Activated naive CD8-positive, alpha-beta T cell treated with anti-CD3 and anti-CD28 coated beads, Interleukin-2, amount 10 ng/mL, durations not matched to agents 7 days and 5 days (primary cell): Measurements from ENCODE around the gene SMIM10. TPM values are rescaled to one million over a fixed set of nuclear protein-coding genes. Genes with fewer than 3 reads are reported as not detected.
"Not testable (repeated sequence)": the region's sequence is repeated elsewhere in the genome, so short reads cannot be mapped to it uniquely, and the experiment has no call there.

Experiments
- ATAC-seq: fragments of 150-1000 bp; cut with Tn5 transposase; one replicate; pipeline ENCODE4 v1.10.0; 2021; ENCODE audit warnings: low read depth, moderate library complexity
- POLR2A ChIA-PET: fragments of 350-600 bp; sonication (Branson Sonifier 250); formaldehyde crosslinking; loops from one replicate; lab custom pipeline; 2021; ENCODE audit warnings: antibody characterized with exemption; lab: Charles Lee
- DNase-seq: peaks from one replicate; pipeline ENCODE4 v3.0.0; 2021
- H3K27ac Mint-ChIP-seq: one replicate; pipeline ENCODE4 v1.8.0; 2022; ENCODE audit warnings: mild to moderate bottlenecking, mixed read lengths
- H3K27me3 Mint-ChIP-seq: one replicate; pipeline ENCODE4 v1.8.0; 2022; ENCODE audit warnings: mild to moderate bottlenecking, moderate library complexity, mixed read lengths
- H3K36me3 Mint-ChIP-seq: one replicate; pipeline ENCODE4 v1.8.0; 2021; ENCODE audit warnings: mild to moderate bottlenecking, mixed read lengths
- H3K4me1 Mint-ChIP-seq: one replicate; pipeline ENCODE4 v1.8.0; 2021; ENCODE audit warnings: mixed read lengths
- H3K4me3 Mint-ChIP-seq: one replicate; pipeline ENCODE4 v1.8.0; 2022; ENCODE audit warnings: mild to moderate bottlenecking, moderate library complexity, mixed read lengths
- H3K9me3 Mint-ChIP-seq: one replicate; pipeline ENCODE4 v1.8.0; 2021; ENCODE audit warnings: mixed read lengths
- total RNA-seq, 2 experiments: library from RNA; stranded (reverse); gene quantifications; one replicate each; pipeline ENCODE4 v1.2.3, GENCODE V29; 2021

The SMIM10 gene
- under 1 TPM; 0.58 to 0.65 TPM for total RNA-seq

- Mint-ChIP-seq H3K27me3 (peaks cover 11% of the 10 kb centered on the region), H3K36me3 (no peaks in the 10 kb centered on the region), H3K4me1 (peaks cover 4% of the 10 kb centered on the region), H3K27ac (peak within 1 kb of the TSS; percentile 68), H3K9me3 (no peaks in the 10 kb centered on the region), H3K4me3 (peak within 1 kb of the TSS; percentile 80)
- POLR2A ChIA-PET = interaction anchor here (0.9 kb wide), 1 partner anchor 60 kb away, joined by 3 read pairs; no protein-coding TSS in a partner anchor
- peak; percentile 71 for ATAC-seq
- DNase-seq = peak; percentile 57
Measured at GRCh38 chrX:134990801-134991481, at the start of gene SMIM10. Gene SMIM10, plus strand, starts transcription at chrX:134990991. Its CDS starts 105 bp downstream, at chrX:134991096.

- ATAC-seq, H3K27me3 Mint-ChIP-seq, H3K4me1 Mint-ChIP-seq, H3K9me3 Mint-ChIP-seq, H3K36me3 Mint-ChIP-seq, DNase-seq, H3K27ac Mint-ChIP-seq, POLR2A ChIA-PET, H3K4me3 Mint-ChIP-seq: not testable (repeated sequence)
Measured at GRCh38 chrX:134946364-134946763, 44.4 kb upstream of the SMIM10 start.

GRCh38 chrX:134948333-134949241 lies 42.2 kb upstream of the SMIM10 start:
- POLR2A ChIA-PET = interaction anchor here (0.6 kb wide), 1 partner anchor 32 kb away, joined by 3 read pairs; no protein-coding TSS in a partner anchor
- no peak overlapping the region for H3K4me3 Mint-ChIP-seq
- no peaks in the 10 kb centered on the region for H3K27me3 Mint-ChIP-seq
- ATAC-seq (no peak), DNase-seq (no peak)
- H3K27ac Mint-ChIP-seq = no peak overlapping the region
- no peaks in the 10 kb centered on the region for H3K9me3 Mint-ChIP-seq
- no peaks in the 10 kb centered on the region for H3K36me3 Mint-ChIP-seq
- no peaks in the 10 kb centered on the region for H3K4me1 Mint-ChIP-seq

- no peaks in the 10 kb centered on the region for H3K4me1 Mint-ChIP-seq
- no peak overlapping the region for H3K4me3 Mint-ChIP-seq
- H3K9me3 Mint-ChIP-seq = no peaks in the 10 kb centered on the region
- ATAC-seq = no peak
- H3K27ac Mint-ChIP-seq = no peak overlapping the region
- POLR2A ChIA-PET = interaction anchor here (0.6 kb wide), 1 partner anchor 33 kb away, joined by 3 read pairs; no protein-coding TSS in a partner anchor
- H3K27me3 Mint-ChIP-seq = no peaks in the 10 kb centered on the region
- H3K36me3 Mint-ChIP-seq = no peaks in the 10 kb centered on the region
- DNase-seq = no peak
Measured at GRCh38 chrX:134949271-134949670, 41.5 kb upstream of the SMIM10 start.

- POLR2A ChIA-PET = no interaction called here
- no peak for DNase-seq
- Mint-ChIP-seq H3K27me3 (peaks cover 2% of the 10 kb centered on the region), H3K4me3 (no peak overlapping the region), H3K9me3 (no peaks in the 10 kb centered on the region), H3K4me1 (no peaks in the 10 kb centered on the region), H3K27ac (no peak overlapping the region), H3K36me3 (no peaks in the 10 kb centered on the region)
- ATAC-seq = no peak
Measured at GRCh38 chrX:134957836-134958235, 33.0 kb upstream of the SMIM10 start.

GRCh38 chrX:134960366-134960765 lies 30.4 kb upstream of the SMIM10 start:
- H3K27me3 Mint-ChIP-seq, H3K4me3 Mint-ChIP-seq, ATAC-seq, DNase-seq, POLR2A ChIA-PET, H3K27ac Mint-ChIP-seq, H3K9me3 Mint-ChIP-seq, H3K4me1 Mint-ChIP-seq, H3K36me3 Mint-ChIP-seq: not testable (repeated sequence)

GRCh38 chrX:134963041-134963440 lies 27.8 kb upstream of the SMIM10 start:
- no peak overlapping the region for H3K4me3 Mint-ChIP-seq
- POLR2A ChIA-PET = no interaction called here
- H3K27me3 Mint-ChIP-seq = peaks cover 4% of the 10 kb centered on the region
- no peaks in the 10 kb centered on the region for H3K9me3 Mint-ChIP-seq
- H3K27ac Mint-ChIP-seq = no peak overlapping the region
- no peaks in the 10 kb centered on the region for H3K4me1 Mint-ChIP-seq
- no peaks in the 10 kb centered on the region for H3K36me3 Mint-ChIP-seq
- ATAC-seq (no peak), DNase-seq (no peak)

GRCh38 chrX:134969726-134970125 lies 21.1 kb upstream of the SMIM10 start:
- Mint-ChIP-seq H3K27me3 (peaks cover 3% of the 10 kb centered on the region), H3K27ac (no peak overlapping the region), H3K36me3 (no peaks in the 10 kb centered on the region), H3K4me3 (no peak overlapping the region), H3K9me3 (no peaks in the 10 kb centered on the region), H3K4me1 (no peaks in the 10 kb centered on the region)
- no peak for ATAC-seq
- POLR2A ChIA-PET = no interaction called here
- DNase-seq = no peak

GRCh38 chrX:134971926-134972325 lies 18.9 kb upstream of the SMIM10 start:
- Mint-ChIP-seq H3K9me3 (no peaks in the 10 kb centered on the region), H3K4me1 (no peaks in the 10 kb centered on the region), H3K4me3 (no peak overlapping the region), H3K36me3 (no peaks in the 10 kb centered on the region), H3K27ac (no peak overlapping the region), H3K27me3 (peaks cover 3% of the 10 kb centered on the region)
- DNase-seq (no peak), ATAC-seq (no peak)
- POLR2A ChIA-PET = no interaction called here

GRCh38 chrX:134975516-134975915 lies 15.3 kb upstream of the SMIM10 start:
- H3K9me3 Mint-ChIP-seq = no peaks in the 10 kb centered on the region
- H3K27me3 Mint-ChIP-seq = peaks cover 16% of the 10 kb centered on the region
- DNase-seq (no peak), ATAC-seq (no peak)
- H3K4me3 Mint-ChIP-seq = no peak overlapping the region
- POLR2A ChIA-PET = interaction anchor here (0.6 kb wide), 1 partner anchor 414 kb away, joined by 3 read pairs; no protein-coding TSS in a partner anchor
- H3K36me3 Mint-ChIP-seq = no peaks in the 10 kb centered on the region
- no peaks in the 10 kb centered on the region for H3K4me1 Mint-ChIP-seq
- no peak overlapping the region for H3K27ac Mint-ChIP-seq

GRCh38 chrX:134981910-134982309 lies 8.9 kb upstream of the SMIM10 start:
- H3K27ac Mint-ChIP-seq = no peak overlapping the region
- H3K9me3 Mint-ChIP-seq = no peaks in the 10 kb centered on the region
- H3K36me3 Mint-ChIP-seq = no peaks in the 10 kb centered on the region
- peaks cover 17% of the 10 kb centered on the region for H3K27me3 Mint-ChIP-seq
- H3K4me1 Mint-ChIP-seq = no peaks in the 10 kb centered on the region
- H3K4me3 Mint-ChIP-seq = no peak overlapping the region
- DNase-seq (no peak), ATAC-seq (no peak)
- POLR2A ChIA-PET = no interaction called here

GRCh38 chrX:134982748-134983147 lies 8.0 kb upstream of the SMIM10 start:
- H3K27ac Mint-ChIP-seq = no peak overlapping the region
- H3K9me3 Mint-ChIP-seq = no peaks in the 10 kb centered on the region

GRCh38 chrX:134985479-134985878 lies 5.3 kb upstream of the SMIM10 start:
- POLR2A ChIA-PET = no interaction called here
- no peaks in the 10 kb centered on the region for H3K36me3 Mint-ChIP-seq
- DNase-seq (no peak), ATAC-seq (no peak)
- peaks cover 1% of the 10 kb centered on the region for H3K4me1 Mint-ChIP-seq
- no peak overlapping the region for H3K27ac Mint-ChIP-seq
- no peak overlapping the region for H3K4me3 Mint-ChIP-seq
- H3K9me3 Mint-ChIP-seq = no peaks in the 10 kb centered on the region
- H3K27me3 Mint-ChIP-seq = peaks cover 6% of the 10 kb centered on the region

More at GRCh38 chrX:134982748-134983147, 8.0 kb upstream of the SMIM10 start:
- Mint-ChIP-seq H3K27me3 (peaks cover 17% of the 10 kb centered on the region), H3K36me3 (no peaks in the 10 kb centered on the region), H3K4me3 (no peak overlapping the region), H3K4me1 (no peaks in the 10 kb centered on the region)
- ATAC-seq = no peak
- DNase-seq = no peak
- POLR2A ChIA-PET = no interaction called here
